Activated effector memory CD4-positive, alpha-beta T cell treated with Interleukin-2 at 50 U/mL for 16 hours (primary cell): ENCODE results near the gene TAF6.
A peak's percentile ranks its signal among the peaks of the same experiment; 100 is the strongest.

Source experiments
- DNase-seq: peaks from one replicate; pipeline ENCODE4 v3.0.0-alpha.2; 2020

Gene TAF6

DNA sequence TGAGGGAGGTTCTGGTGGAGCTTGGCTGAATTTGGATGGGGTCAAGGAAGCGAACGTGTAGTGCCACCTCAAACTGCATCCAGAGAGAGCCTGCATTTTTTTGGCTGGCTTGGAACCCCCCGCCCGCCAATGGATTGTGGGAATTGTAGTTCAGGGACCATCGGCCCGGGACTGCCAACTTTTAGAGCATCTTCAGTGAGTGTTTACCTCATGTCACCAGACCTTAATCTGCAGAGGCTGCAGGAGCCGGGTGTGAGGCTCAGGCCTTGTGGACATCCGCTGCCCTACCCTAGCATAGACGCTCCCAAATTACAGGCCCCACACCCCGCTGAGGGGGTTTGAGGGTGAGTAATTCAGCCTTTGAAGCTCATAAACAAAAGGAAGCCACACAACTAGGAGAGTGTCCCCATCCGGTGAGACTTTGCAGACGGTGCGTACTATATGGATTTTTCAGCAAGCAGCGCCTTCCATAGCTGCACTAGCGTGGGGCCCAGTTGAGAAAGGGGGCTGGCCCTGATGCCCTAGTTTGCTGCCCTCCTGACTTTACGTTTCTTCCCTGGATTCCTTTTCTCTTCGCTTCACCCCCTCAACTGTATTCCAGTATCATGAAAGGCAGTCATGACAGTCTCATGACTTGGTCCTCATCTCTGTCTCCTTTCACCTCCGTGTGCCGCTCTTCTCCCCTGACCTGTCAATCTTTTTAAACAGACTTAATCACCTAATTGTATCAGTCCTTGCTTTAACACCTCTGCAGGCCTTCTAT lies 993 bp upstream of the TAF6 start:
- peak; percentile 70 for DNase-seq

DNA sequence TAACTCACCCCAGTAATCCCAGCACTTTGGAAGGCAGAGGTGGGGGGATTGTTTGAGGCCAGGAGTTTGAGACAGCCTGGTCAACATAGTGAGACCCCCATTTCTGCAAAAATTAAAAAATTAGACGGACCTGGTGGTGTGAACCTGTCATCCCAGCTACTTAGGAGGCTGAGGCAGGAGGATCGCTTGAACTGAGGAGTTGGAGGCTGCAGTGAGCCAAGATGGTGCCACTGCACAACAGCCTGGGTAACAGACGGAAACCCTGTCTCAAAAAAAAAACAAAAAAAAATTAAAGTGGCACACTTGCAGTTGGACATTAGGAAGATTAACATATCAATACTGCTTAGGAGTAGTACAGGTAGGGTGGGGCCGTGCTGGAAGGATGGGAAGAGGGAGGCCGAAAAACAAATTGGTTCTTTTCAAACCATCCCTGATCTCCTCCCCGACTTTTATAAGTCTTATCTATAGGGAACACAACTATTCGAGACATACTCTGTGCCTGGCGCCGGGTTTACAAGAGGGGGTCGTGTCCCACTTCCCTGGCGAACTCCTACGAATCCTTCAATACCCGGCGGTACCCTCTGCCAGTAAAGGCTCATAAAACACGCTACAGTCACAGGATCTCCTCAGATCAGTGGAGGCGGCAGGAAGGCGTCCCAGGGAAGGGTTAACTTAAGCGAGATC lies 628 bp downstream of the TAF6 start:
- no peak for DNase-seq

DNA sequence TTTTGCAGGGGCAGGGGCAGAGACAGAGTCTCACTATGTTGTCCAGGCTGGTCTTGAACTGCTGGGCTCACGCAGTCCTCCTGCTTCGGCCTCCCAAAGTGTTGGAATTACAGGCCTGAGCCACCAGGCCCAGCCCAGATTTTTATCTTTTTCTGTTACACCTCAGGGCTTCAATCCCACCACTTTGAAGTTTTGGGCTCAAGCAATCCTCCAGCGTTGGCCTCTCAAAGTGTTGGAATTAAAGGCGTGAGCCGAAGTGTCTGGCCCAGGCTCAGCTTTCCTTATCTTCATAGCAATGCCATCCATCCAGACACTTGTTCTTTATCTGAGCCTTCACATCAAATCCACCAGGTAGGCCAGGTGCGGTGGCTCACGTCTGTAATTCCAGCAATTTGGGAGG lies 4.1 kb downstream of the TAF6 start:
- DNase-seq = no peak

GRCh38 chr7:100111914-100112313 lies 7.2 kb downstream of the TAF6 start:
- DNase-seq = no peak

- no peak for DNase-seq
Measured at GRCh38 chr7:100111156-100111555, 8.0 kb downstream of the TAF6 start.

- no peak for DNase-seq
Measured at GRCh38 chr7:100109521-100110163, 9.5 kb downstream of the TAF6 start.

GRCh38 chr7:100107890-100108289 lies 11.3 kb downstream of the TAF6 start:
- no peak for DNase-seq

DNA sequence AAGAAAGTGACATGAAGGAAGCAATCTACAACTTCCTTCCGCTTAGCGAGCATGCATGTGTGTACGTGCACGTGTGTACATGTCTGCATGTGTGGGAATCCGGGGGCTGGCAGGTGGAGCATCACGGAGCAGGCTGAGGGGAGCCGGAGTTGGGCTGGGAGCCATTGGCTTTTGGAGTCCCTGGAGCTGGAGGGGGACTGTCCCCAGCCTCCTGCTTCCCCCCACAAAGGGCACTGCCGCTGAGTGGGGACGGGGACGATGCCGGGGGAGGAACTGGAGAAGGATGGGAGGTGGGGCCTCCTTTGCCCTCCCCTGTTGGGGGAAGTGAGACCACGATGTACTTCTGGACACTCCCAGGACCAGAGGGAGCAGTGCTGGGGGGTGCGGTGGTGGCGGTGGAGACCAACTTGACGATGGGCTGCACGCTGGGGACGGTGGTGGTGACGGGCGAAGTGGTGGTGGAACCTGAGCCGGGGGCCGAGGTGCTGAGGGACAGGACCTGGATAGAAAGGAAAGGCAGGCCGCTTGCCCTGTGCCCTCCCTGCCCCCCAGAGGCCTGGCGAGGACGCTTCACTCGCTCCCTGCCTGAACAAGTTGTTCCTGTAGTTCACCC lies 11.9 kb downstream of the TAF6 start:
- DNase-seq = no peak

GRCh38 chr7:100106633-100107032 lies 12.5 kb downstream of the TAF6 start:
- DNase-seq = no peak

DNA sequence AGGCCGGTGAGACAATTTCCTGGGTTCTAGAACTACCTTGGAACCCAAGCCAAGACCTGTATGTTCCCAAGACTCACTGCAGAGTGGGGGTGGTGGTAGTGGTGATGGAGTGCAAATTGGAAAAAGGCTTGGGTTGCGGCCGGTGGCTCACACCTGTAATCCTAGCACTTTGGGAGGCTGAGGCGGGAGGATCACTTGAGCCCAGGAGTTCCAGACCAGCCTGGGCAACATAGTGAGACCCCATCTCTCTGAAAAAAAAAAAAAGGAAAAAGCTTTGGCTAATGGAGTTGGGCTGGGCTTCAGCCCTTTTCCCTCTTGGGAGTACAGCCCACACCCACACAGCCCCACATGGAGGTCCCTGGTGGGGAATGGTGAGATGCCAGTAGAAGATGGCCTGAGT lies 13.6 kb downstream of the TAF6 start:
- DNase-seq = no peak

DNA sequence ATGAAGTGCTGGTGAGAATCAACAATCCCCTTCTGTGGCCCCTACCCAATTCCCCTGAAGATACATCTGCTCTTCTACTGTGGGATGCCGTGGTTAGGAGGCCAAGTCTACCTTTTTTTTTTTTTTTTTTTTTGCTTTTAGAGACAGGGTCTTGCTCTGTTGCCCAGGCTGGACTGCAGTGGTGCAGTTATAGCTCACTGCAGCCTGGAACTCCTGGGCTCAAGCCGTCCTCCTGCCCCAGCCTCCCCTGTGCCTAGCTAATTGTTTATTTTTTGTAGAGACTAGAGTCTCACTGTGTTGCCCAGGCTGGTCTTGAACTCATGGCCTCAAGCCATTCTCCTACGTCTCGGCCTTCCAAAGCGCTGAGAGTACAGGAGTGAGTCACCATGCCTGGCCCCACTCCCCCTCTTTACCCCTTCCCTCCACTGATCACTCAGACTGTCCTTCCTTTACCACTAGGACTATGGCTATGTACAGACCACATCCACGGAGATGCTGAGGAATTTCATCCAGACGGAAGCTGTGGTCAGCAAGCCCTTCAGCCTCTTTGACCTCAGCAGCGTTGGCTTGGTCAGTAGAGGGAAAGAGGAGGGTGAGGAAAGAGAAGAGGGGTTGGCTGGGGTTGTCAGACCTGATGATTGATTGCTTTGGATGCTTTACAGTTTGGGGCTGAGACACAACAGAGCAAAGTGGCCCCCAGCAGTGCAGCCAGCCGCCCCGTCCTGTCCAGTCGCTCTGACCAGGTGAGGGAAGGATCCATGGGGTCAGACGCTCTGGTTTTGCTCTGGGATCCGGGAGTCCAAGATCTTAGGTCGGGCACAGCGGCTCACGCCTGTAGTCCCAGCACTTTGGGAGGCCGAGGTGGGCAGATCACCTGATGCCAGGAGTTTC lies 16.0 kb downstream of the TAF6 start:
- no peak for DNase-seq

DNA sequence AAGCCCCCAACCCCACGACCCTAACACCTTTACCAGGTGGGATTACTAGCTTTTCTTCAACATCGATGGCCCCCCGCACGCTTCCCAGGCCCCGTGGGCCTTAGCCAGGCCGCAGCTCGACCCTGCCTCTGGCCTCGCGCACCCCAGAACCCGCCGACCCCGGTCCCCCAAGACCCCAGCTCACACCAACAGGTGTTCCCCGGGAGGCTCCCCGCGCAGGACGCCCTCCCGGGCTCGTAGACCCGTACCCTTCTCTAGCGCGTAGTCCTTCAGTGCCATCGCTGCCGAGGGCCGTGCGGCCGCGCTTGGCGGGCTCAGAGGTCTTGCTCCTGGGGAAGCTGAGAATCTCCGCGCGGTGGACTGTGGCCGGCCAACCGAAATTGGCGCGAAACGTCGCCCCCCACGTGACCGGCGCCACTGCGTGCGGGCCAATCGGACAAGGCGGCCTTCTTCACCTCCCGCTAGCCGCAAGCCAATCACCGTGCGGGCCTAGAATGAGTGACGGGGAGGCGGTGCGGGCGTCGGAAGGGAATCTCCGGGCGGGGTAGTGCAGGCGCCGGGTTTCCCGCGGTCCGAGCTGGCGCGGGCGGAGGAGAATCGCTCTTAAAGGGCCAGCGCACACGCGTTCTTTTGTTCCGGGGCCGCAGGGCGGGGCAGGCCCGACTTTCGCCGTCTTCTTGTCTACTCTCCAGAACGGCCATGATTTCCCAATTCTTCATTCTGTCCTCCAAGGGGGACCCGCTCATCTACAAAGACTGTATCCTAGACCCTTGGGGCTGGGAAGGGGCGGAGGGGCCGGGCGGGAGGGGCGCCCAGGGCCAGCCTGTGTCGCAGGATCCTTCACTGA lies 17.9 kb downstream of the TAF6 start, which contains the start of the genes AP4M1 and MCM7:
Gene AP4M1, plus strand, starts transcription at position 628 of the 847 bp plus-strand sequence. Its CDS starts 72 bp downstream, at position 700.
Gene MCM7, minus strand, starts transcription at position 382 of the 847 bp plus-strand sequence. Its CDS starts 103 bp downstream, at position 279.
- peak; percentile 93 for DNase-seq

DNA sequence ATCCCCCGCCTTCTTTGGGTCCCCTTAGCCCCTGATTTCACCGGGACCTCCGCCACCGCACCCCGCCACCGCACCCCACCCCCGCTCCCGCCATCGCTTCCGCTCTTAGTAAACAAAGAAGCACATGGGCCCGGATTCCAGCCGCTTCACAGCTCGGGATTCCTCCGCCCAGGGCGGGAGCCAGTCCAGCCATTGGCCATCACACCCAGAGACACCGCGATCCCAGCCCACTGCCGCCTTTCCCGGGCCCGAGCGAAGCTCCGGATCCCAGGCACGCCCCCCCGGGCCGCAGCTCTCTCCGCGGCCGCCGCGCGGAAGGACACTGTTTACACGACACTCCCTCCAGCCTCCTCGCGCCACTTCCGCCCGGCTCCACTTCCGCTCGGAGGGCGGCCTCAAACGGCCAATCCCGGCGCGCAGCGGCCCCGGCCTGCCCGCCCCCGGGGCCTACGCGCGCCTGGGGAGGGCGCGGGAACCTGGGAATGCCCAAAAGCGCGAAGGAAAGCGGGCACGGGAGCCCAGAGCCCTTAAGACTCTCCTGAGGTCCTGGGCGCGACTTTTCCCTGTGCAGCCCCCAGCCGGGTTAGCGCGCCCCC lies 18.6 kb downstream of the TAF6 start:
- peak; percentile 83 for DNase-seq

GRCh38 chr7:100099452-100099851 lies 19.7 kb downstream of the TAF6 start:
- no peak for DNase-seq

GRCh38 chr7:100098913-100099312 lies 20.2 kb downstream of the TAF6 start:
- no peak for DNase-seq

DNA sequence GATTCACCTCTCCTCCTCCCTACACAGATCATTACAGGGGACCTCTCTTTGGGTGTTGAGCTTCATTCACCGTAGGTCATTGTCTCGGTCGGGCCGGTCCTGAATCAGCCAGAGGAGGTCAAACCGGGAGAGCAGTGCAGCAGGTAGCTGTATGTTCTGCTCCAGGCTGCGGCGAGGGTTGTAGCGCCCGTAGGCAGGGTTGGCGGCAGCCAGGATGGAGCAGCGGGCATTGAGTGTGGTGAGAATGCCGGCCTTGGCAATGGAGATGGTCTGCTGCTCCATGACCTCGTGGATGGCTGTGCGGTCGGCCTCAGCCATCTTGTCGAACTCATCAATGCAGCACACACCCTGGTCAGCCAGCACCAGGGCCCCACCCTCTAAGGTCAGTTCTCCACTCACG lies 23.5 kb downstream of the TAF6 start:
- DNase-seq = no peak

- no peak for DNase-seq
Measured at GRCh38 chr7:100095289-100095688, 23.9 kb downstream of the TAF6 start.

DNA sequence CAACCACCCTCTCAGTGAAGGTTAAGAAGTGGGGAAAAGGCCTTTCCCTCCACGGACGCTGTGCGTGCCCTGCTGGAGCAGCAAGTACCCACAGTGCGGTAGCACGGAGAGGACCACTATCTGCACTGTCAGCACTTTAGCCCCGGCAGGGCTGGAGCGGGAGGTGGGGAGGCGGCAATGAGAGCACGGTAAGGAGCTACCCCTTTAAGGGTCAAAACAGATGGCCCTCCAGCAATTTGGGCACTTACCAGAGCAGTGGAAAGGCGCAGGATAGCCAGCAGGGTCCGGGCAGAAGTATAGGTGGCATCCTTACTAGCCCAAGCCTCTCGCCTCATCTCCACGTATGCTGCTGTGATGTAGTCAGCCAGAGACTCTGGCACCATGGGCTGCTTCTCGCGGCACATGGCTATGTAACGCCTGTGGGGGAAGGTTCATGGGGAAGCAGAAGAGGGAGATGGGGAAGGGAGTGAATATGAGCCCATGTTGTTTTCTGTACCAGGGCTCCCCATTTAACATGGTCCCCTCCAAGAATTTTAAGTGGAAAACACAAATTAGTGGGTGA lies 25.2 kb downstream of the TAF6 start:
- no peak for DNase-seq

GRCh38 chr7:100093498-100093897 lies 25.7 kb downstream of the TAF6 start:
- DNase-seq = no peak

GRCh38 chr7:100093054-100093453 lies 26.1 kb downstream of the TAF6 start:
- no peak for DNase-seq
